ENCODE measurements around the gene SERPINB2. TPM values are rescaled to one million over a fixed set of nuclear protein-coding genes. Genes with fewer than 3 reads are reported as not detected.

SERPINB2 gene
- total and polyA plus RNA-seq, 2 donors (not counting 1 experiment from before 2014, with no cell fraction given), result 0.25 to 1.4 TPM

GRCh38 chr18:63907664-63908063, 20.2 kb downstream of the SERPINB2 start, which contains the start of gene SERPINB10:
SERPINB10 (plus strand) TSS chr18:63907958; CDS start chr18:63915511, 7,553 bp downstream.
- H3K27me3 ChIP-seq (replicated peaks in 1 of 4; ENCODE audit: control extremely low read depth in 1 of 4, control insufficient read depth in 3 of 4, insufficient read depth in 4 of 4, low read length in 3 of 4), result no peaks in the 10 kb centered on the region
- POLR2A ChIA-PET, result no interaction called here
- H4K20me1 ChIP-seq (ENCODE audit: control insufficient read depth, insufficient read depth, low read length, poor library complexity, severe bottlenecking), result no peaks in the 10 kb centered on the region
- no peak within 1 kb of the TSS for H3K4me2 ChIP-seq (replicated peaks; ENCODE audit: low read depth, low read length, poor library complexity, severe bottlenecking)
- no peak for DNase-seq
- intact Hi-C loops (cut with micrococcal nuclease), result no loop called here
- Mint-ChIP-seq H3K4me1 (peaks cover 6% of the 10 kb centered on the region), H3K4me3 (no peak within 1 kb of the TSS), H3K27ac (no peak within 1 kb of the TSS), H3K9me3 (ENCODE audit: insufficient read depth) (no peaks in the 10 kb centered on the region), H3K27me3 (peaks cover 6% of the 10 kb centered on the region)
- TF ChIP-seq, protein P1, sequence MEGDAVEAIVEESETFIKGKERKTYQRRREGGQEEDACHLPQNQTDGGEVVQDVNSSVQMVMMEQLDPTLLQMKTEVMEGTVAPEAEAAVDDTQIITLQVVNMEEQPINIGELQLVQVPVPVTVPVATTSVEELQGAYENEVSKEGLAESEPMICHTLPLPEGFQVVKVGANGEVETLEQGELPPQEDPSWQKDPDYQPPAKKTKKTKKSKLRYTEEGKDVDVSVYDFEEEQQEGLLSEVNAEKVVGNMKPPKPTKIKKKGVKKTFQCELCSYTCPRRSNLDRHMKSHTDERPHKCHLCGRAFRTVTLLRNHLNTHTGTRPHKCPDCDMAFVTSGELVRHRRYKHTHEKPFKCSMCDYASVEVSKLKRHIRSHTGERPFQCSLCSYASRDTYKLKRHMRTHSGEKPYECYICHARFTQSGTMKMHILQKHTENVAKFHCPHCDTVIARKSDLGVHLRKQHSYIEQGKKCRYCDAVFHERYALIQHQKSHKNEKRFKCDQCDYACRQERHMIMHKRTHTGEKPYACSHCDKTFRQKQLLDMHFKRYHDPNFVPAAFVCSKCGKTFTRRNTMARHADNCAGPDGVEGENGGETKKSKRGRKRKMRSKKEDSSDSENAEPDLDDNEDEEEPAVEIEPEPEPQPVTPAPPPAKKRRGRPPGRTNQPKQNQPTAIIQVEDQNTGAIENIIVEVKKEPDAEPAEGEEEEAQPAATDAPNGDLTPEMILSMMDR (IDR thresholded peaks at IDR 0.05), result no peak
- no peak for TF ChIP-seq EZH2 (IDR thresholded peaks at IDR 0.05; ENCODE audit: borderline replicate concordance, insufficient read depth, low read depth, low read length, poor library complexity, severe bottlenecking)
- no peak within 1 kb of the TSS for H3K4me3 ChIP-seq (ENCODE audit: control extremely low read depth in 1 of 5, extremely low read depth in 1 of 5, insufficient read depth in 1 of 5, low read depth in 2 of 5, low read length in 4 of 5)
- no peaks in the 10 kb centered on the region for H3K79me2 ChIP-seq (ENCODE audit: control insufficient read depth, insufficient read depth, low read length)
- no peak within 1 kb of the TSS for H3K9ac ChIP-seq (ENCODE audit: low read length)
- H3K27ac ChIP-seq (ENCODE audit: low read length in 2 of 2), result no peak within 1 kb of the TSS
- H3K9me3 ChIP-seq (ENCODE audit: control extremely low read depth in 1 of 3, control insufficient read depth in 2 of 3, insufficient read depth in 1 of 3, low read length in 2 of 3), result no peaks in the 10 kb centered on the region
- no peak for ATAC-seq (ENCODE audit: low read depth)
- CTCF ChIA-PET, result no interaction called here
- H3K4me1 ChIP-seq (ENCODE audit: control insufficient read depth in 2 of 2, insufficient read depth in 2 of 2, low read length in 2 of 2), result no peaks in the 10 kb centered on the region
- H2AFZ ChIP-seq (ENCODE audit: insufficient read depth, low read depth, low read length, poor library complexity, severe bottlenecking), result no peak within 1 kb of the TSS
- H3K36me3 ChIP-seq (replicated peaks in 1 of 2; ENCODE audit: control extremely low read depth in 1 of 2, control insufficient read depth in 1 of 2, extremely low read depth in 1 of 2, insufficient read depth in 2 of 2, low read length in 1 of 2), result no peaks in the 10 kb centered on the region

GRCh38 chr18:63908858-63909257, 21.4 kb downstream of the SERPINB2 start:
- H3K27me3 ChIP-seq (replicated peaks in 1 of 4; ENCODE audit: control extremely low read depth in 1 of 4, control insufficient read depth in 3 of 4, insufficient read depth in 4 of 4, low read length in 3 of 4), result no peaks in the 10 kb centered on the region
- no peak overlapping the region for H3K4me3 ChIP-seq (ENCODE audit: control extremely low read depth in 1 of 5, extremely low read depth in 1 of 5, insufficient read depth in 1 of 5, low read depth in 2 of 5, low read length in 4 of 5)
- ATAC-seq (ENCODE audit: low read depth) (no peak), DNase-seq (no peak)
- Mint-ChIP-seq H3K4me1 (peaks cover 6% of the 10 kb centered on the region), H3K9me3 (ENCODE audit: insufficient read depth) (no peaks in the 10 kb centered on the region), H3K27ac (no peak overlapping the region), H3K4me3 (no peak overlapping the region), H3K27me3 (peaks cover 13% of the 10 kb centered on the region)
- H3K27ac ChIP-seq (ENCODE audit: low read length in 2 of 2), result no peak overlapping the region
- intact Hi-C loops (cut with micrococcal nuclease), result no loop called here
- H3K9ac ChIP-seq (ENCODE audit: low read length), result no peak overlapping the region
- no peak overlapping the region for H2AFZ ChIP-seq (ENCODE audit: insufficient read depth, low read depth, low read length, poor library complexity, severe bottlenecking)
- CTCF ChIA-PET, result interaction anchor here (1.2 to 1.5 kb wide), 3 partner anchors 18 to 86 kb away, joined by 3 read pairs; no protein-coding TSS in a partner anchor
- H3K4me2 ChIP-seq (replicated peaks; ENCODE audit: low read depth, low read length, poor library complexity, severe bottlenecking), result no peak overlapping the region
- POLR2A ChIA-PET, result no interaction called here
- H4K20me1 ChIP-seq (ENCODE audit: control insufficient read depth, insufficient read depth, low read length, poor library complexity, severe bottlenecking), result no peaks in the 10 kb centered on the region
- H3K79me2 ChIP-seq (ENCODE audit: control insufficient read depth, insufficient read depth, low read length), result no peaks in the 10 kb centered on the region
- H3K4me1 ChIP-seq (ENCODE audit: control insufficient read depth in 2 of 2, insufficient read depth in 2 of 2, low read length in 2 of 2), result no peaks in the 10 kb centered on the region
- H3K36me3 ChIP-seq (replicated peaks in 1 of 2; ENCODE audit: control extremely low read depth in 1 of 2, control insufficient read depth in 1 of 2, extremely low read depth in 1 of 2, insufficient read depth in 2 of 2, low read length in 1 of 2), result no peaks in the 10 kb centered on the region
- H3K9me3 ChIP-seq (ENCODE audit: control extremely low read depth in 1 of 3, control insufficient read depth in 2 of 3, insufficient read depth in 1 of 3, low read length in 2 of 3), result no peaks in the 10 kb centered on the region
- WGBS (ENCODE audit: insufficient coverage), result no CpG with 5 or more reads among the region's 1 CpG
- TF ChIP-seq, protein P1 (IDR thresholded peaks at IDR 0.05), result no peak
- TF ChIP-seq EZH2 (IDR thresholded peaks at IDR 0.05; ENCODE audit: borderline replicate concordance, insufficient read depth, low read depth, low read length, poor library complexity, severe bottlenecking), result no peak
